Panc1 (cell line): Measurements from ENCODE around the gene ANGPTL7. TPM values are rescaled to one million over a fixed set of nuclear protein-coding genes. Genes with fewer than 3 reads are reported as not detected.

Experiments used
- ATAC-seq: fragments of 200-7000 bp; cut with Tn5 transposase; 2 replicates; pipeline ENCODE4 v1.9.1; 2020; ENCODE audit warnings: mild to moderate bottlenecking, moderate library complexity
- BruUV-seq: library from RNA; stranded (reverse); fragments of 400-500 nt; replicated peaks from 2 replicates; lab custom pipeline; 2021; lab: Mats Ljungman, UMichigan
- CTCF ChIA-PET: fragments of 300-600 bp; sonication (Branson Sonifier 250); formaldehyde crosslinking; loops from one replicate; lab custom pipeline; 2022; ENCODE audit warnings: antibody characterized with exemption; lab: Charles Lee
- POLR2A ChIA-PET: fragments of 300-600 bp; sonication (Branson Sonifier 250); formaldehyde crosslinking; loops from one replicate; lab custom pipeline; 2022; ENCODE audit warnings: antibody characterized with exemption; lab: Charles Lee
- DNase-seq: peaks from one replicate; pipeline ENCODE4 v3.0.0-alpha.2; 2010; ENCODE audit warnings: low read depth, low spot score
- H3K27ac ChIP-seq: 2 replicates; pipeline ENCODE4 v1.5.1; 2011; ENCODE audit warnings: mild to moderate bottlenecking, low read length, inconsistent platforms
- H3K27me3 ChIP-seq: fragments of 200-500 bp; sonication (Bioruptor generic); 2 replicates; pipeline ENCODE4 v1.6.0; 2014; ENCODE audit warnings: low read length, inconsistent platforms; ENCODE audit not compliant: control insufficient read depth, insufficient read depth
- H3K36me3 ChIP-seq: fragments of 200-500 bp; sonication (Bioruptor generic); 2 replicates; pipeline ENCODE4 v1.5.1; 2014; ENCODE audit warnings: inconsistent platforms, mild to moderate bottlenecking, low read length, moderate library complexity; ENCODE audit not compliant: control insufficient read depth, insufficient read depth
- H3K4me1 ChIP-seq: 2 replicates; pipeline ENCODE4 v1.5.1; 2011; ENCODE audit warnings: inconsistent platforms, mild to moderate bottlenecking, low read length, moderate library complexity; ENCODE audit not compliant: control insufficient read depth, insufficient read depth
- H3K4me3 ChIP-seq, 2 experiments: 2 replicates each; pipeline ENCODE4 v1.5.1; 2011 to 2012; ENCODE audit warnings: low read depth in 2 of 2, low read length in 2 of 2, mild to moderate bottlenecking in 2 of 2, inconsistent platforms in 1 of 2, moderate library complexity in 1 of 2
- H3K9me3 ChIP-seq: fragments of 200-500 bp; sonication (Bioruptor generic); 2 replicates; pipeline ENCODE4 v1.5.1; 2014; ENCODE audit warnings: low read depth, mild to moderate bottlenecking, inconsistent platforms, low read length, moderate library complexity; ENCODE audit not compliant: control insufficient read depth, insufficient read depth
- CTCF ChIP-seq: fragments of 450-650 bp; IDR thresholded peaks from 2 replicates; pipeline ENCODE4 v1.5.1; 2017; ENCODE audit warnings: mild to moderate bottlenecking
- POLR2AphosphoS5 ChIP-seq: IDR thresholded peaks from 2 replicates; pipeline ENCODE4 v1.6.1; 2012; ENCODE audit warnings: mild to moderate bottlenecking, low read depth, low read length, moderate library complexity
- REST ChIP-seq, 2 experiments: IDR thresholded peaks; 2 replicates each; pipeline ENCODE4 v1.6.1; 2011 to 2012; ENCODE audit warnings: low read depth in 2 of 2, control low read depth in 1 of 2, low read length in 1 of 2, mild to moderate bottlenecking in 1 of 2, moderate library complexity in 1 of 2; ENCODE audit not compliant: insufficient read depth in 1 of 2
- SIN3A ChIP-seq: IDR thresholded peaks from 2 replicates; pipeline ENCODE4 v1.6.1; 2012; ENCODE audit warnings: low read depth, mild to moderate bottlenecking, low read length, moderate library complexity, borderline replicate concordance; ENCODE audit not compliant: insufficient read depth
- TCF7L2 ChIP-seq: IDR thresholded peaks from 2 replicates; pipeline ENCODE4 v1.6.1; 2011; ENCODE audit warnings: mild to moderate bottlenecking, low read depth, low read length, inconsistent platforms
- in situ Hi-C: cut with HindIII; loops from 2 replicates; pipeline ENCODE4 v1.10.0; 2016; ENCODE audit warnings: low sequenced_read_pairs, low pct_unique_long_range_greater_than_20kb
- intact Hi-C: fragments of 100-400 bp; cut with micrococcal nuclease; formaldehyde crosslinking; loops from one replicate; pipeline ENCODE4 v1.10.0; 2022; ENCODE audit not compliant: unreplicated experiment
- total RNA-seq: library from RNA; stranded (reverse); gene quantifications from one replicate; pipeline ENCODE4 v1.2.1, GENCODE V29; 2021; ENCODE audit not compliant: unreplicated experiment

The ANGPTL7 gene
- total RNA-seq, 1 experiment from 2014 or later = not detected

- in situ Hi-C loops = no loop called here
- ATAC-seq = no peak
- no peaks in the 10 kb centered on the region for H3K9me3 ChIP-seq
- no peaks in the 10 kb centered on the region for H3K27me3 ChIP-seq
- ChIA-PET POLR2A (no interaction called here), CTCF (no interaction called here)
- H3K4me3 ChIP-seq = no peak overlapping the region
- TF ChIP-seq CTCF (no peak), SIN3A (no peak), REST (IDR thresholded peaks at IDR 0.05; ENCODE audit: insufficient read depth in 1 of 2, low read depth in 2 of 2, low read length in 1 of 2) (no peak), POLR2AphosphoS5 (no peak), TCF7L2 (no peak)
- DNase-seq = no peak
- intact Hi-C loops = no loop called here
- H3K27ac ChIP-seq = no peak overlapping the region
- H3K4me1 ChIP-seq = peaks cover 10% of the 10 kb centered on the region; the same call in 1 of the 2 replicates
- no peaks in the 10 kb centered on the region; the same call in 1 of the 2 replicates for H3K36me3 ChIP-seq
- BruUV-seq = no TSS peak
Observed at GRCh38 chr1:11184973-11185372, 4.2 kb upstream of the ANGPTL7 start.

- CTCF ChIA-PET = interaction anchor here (0.5 kb wide), 1 partner anchor 53 kb away, joined by 3 read pairs; no protein-coding TSS in a partner anchor
- DNase-seq (no peak), ATAC-seq (no peak)
- no peaks in the 10 kb centered on the region for H3K9me3 ChIP-seq
- H3K4me3 ChIP-seq = no peak overlapping the region
- H3K36me3 ChIP-seq = peaks cover 2% of the 10 kb centered on the region; the same call in 1 of the 2 replicates
- intact Hi-C loops (no loop called here), in situ Hi-C loops (no loop called here)
- POLR2A ChIA-PET = no interaction called here
- H3K27me3 ChIP-seq = no peaks in the 10 kb centered on the region
- no TSS peak for BruUV-seq
- TF ChIP-seq TCF7L2 (no peak), REST (IDR thresholded peaks at IDR 0.05; ENCODE audit: insufficient read depth in 1 of 2, low read depth in 2 of 2, low read length in 1 of 2) (no peak), CTCF (no peak), SIN3A (no peak), POLR2AphosphoS5 (no peak)
- H3K27ac ChIP-seq = peak overlapping the region; percentile 40; the same call in 1 of the 2 replicates
- peaks cover 4% of the 10 kb centered on the region; the same call in 1 of the 2 replicates for H3K4me1 ChIP-seq
Observed at GRCh38 chr1:11187000-11187399, 2.2 kb upstream of the ANGPTL7 start.
